MM.1S (cell line): Measurements from ENCODE around the gene CDH4.

Source experiments
- EZH2 ChIP-seq: fragments of 300-600 bp; sonication (generic); optimal IDR thresholded peaks from 2 replicates; pipeline ENCODE3; 2017; ENCODE audit warnings: low read depth, mild to moderate bottlenecking, antibody characterized with exemption, low read length, mixed read lengths
- EZH2phosphoT487 ChIP-seq: fragments of 300-600 bp; sonication (generic); IDR thresholded peaks from 2 replicates; pipeline ENCODE4 v1.6.1; 2018; ENCODE audit warnings: antibody characterized with exemption, low read length
- TF ChIP-seq, protein P1 (sequence below): fragments of 300-600 bp; sonication (generic); IDR thresholded peaks from 2 replicates; pipeline ENCODE4 v1.5.1; 2016; ENCODE audit warnings: antibody characterized with exemption, low read length, mixed read lengths

GRCh38 chr20:61968932-61969331 is 716.9 kb downstream of the CDH4 start:
- TF ChIP-seq, protein P1, sequence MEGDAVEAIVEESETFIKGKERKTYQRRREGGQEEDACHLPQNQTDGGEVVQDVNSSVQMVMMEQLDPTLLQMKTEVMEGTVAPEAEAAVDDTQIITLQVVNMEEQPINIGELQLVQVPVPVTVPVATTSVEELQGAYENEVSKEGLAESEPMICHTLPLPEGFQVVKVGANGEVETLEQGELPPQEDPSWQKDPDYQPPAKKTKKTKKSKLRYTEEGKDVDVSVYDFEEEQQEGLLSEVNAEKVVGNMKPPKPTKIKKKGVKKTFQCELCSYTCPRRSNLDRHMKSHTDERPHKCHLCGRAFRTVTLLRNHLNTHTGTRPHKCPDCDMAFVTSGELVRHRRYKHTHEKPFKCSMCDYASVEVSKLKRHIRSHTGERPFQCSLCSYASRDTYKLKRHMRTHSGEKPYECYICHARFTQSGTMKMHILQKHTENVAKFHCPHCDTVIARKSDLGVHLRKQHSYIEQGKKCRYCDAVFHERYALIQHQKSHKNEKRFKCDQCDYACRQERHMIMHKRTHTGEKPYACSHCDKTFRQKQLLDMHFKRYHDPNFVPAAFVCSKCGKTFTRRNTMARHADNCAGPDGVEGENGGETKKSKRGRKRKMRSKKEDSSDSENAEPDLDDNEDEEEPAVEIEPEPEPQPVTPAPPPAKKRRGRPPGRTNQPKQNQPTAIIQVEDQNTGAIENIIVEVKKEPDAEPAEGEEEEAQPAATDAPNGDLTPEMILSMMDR: no peak
- no peak for TF ChIP-seq EZH2phosphoT487
- TF ChIP-seq EZH2: no peak
